Right atrium auricular region (tissue), 2 donors: ENCODE measurements around the gene PAPOLG. TPM values are rescaled to one million over a fixed set of nuclear protein-coding genes. Genes with fewer than 3 reads are reported as not detected.

Experiments used
- DNase-seq: peaks from one replicate; pipeline ENCODE4 v3.0.0-alpha.2; 2019; ENCODE audit warnings: low spot score
- H3K27ac ChIP-seq, 2 donors: fragments of 200-600 bp; sonication (generic); 1 replicate in 1 of 2; 2 replicates in 1 of 2; pipeline ENCODE4 v1.5.1; 2016 to 2019
- H3K27me3 ChIP-seq, 2 donors: fragments of 200-600 bp; sonication (generic); one replicate each; pipeline versions ENCODE4 v1.5.1 to v1.6.0; 2017 to 2019
- H3K36me3 ChIP-seq: fragments of 200-600 bp; sonication (generic); one replicate; pipeline ENCODE4 v1.5.1; 2016
- H3K4me1 ChIP-seq, 2 donors: fragments of 200-600 bp; sonication (generic); one replicate each; pipeline versions ENCODE4 v1.5.1 to v1.6.0; 2017 to 2019
- H3K4me3 ChIP-seq, 2 donors: fragments of 200-600 bp; sonication (generic); 1 replicate in 1 of 2; 2 replicates in 1 of 2; pipeline ENCODE4 v1.5.1; 2017 to 2019; ENCODE audit warnings: mild to moderate bottlenecking in 1 of 2, moderate library complexity in 1 of 2
- H3K9me3 ChIP-seq, 2 donors: fragments of 200-600 bp; sonication (generic); one replicate each; pipeline ENCODE4 v1.5.1; 2019
- total RNA-seq, 2 donors: library from RNA; depleted of rRNA; stranded (reverse); fragments of >200 nt; gene quantifications; one replicate each; pipeline ENCODE4 v1.1.0, GENCODE V29; 2016
- TF ChIP-seq, protein P1 (sequence below), 2 donors: fragments of 200-600 bp; sonication (generic); IDR thresholded peaks; one replicate each; pipeline ENCODE4 v1.5.1; 2019; ENCODE audit warnings: antibody characterized with exemption in 2 of 2

The PAPOLG gene
- total RNA-seq, 2 donors from 2014 or later = 9.4 to 10.6 TPM

DNA sequence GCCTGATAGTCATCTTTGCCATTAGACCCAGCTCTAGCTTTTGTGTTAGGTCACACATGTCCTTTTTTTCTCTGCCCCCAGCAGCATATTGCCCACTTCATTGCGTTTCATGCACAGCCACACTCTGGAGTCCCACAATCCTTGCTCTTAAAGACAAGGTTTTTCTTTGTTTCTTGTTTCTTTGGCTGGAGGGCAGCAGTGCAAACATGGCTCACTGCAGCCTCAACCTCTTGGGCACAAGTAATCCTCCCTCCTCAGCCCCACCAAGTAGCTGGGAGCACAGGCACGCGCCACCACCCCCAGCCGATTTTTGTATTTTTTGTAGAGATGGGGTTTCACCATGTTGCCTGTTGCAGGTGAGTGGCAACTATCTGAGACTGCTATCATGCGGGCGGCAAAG lies 16.9 kb upstream of the PAPOLG start:
- no peaks in the 10 kb centered on the region for H3K36me3 ChIP-seq
- TF ChIP-seq, protein P1, sequence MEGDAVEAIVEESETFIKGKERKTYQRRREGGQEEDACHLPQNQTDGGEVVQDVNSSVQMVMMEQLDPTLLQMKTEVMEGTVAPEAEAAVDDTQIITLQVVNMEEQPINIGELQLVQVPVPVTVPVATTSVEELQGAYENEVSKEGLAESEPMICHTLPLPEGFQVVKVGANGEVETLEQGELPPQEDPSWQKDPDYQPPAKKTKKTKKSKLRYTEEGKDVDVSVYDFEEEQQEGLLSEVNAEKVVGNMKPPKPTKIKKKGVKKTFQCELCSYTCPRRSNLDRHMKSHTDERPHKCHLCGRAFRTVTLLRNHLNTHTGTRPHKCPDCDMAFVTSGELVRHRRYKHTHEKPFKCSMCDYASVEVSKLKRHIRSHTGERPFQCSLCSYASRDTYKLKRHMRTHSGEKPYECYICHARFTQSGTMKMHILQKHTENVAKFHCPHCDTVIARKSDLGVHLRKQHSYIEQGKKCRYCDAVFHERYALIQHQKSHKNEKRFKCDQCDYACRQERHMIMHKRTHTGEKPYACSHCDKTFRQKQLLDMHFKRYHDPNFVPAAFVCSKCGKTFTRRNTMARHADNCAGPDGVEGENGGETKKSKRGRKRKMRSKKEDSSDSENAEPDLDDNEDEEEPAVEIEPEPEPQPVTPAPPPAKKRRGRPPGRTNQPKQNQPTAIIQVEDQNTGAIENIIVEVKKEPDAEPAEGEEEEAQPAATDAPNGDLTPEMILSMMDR (IDR thresholded peaks at IDR 0.05) = no peak
- no peak for DNase-seq
- no peaks in the 10 kb centered on the region for H3K4me1 ChIP-seq
- no peaks in the 10 kb centered on the region for H3K27me3 ChIP-seq
- no peak overlapping the region for H3K27ac ChIP-seq
- H3K4me3 ChIP-seq = no peak overlapping the region
- H3K9me3 ChIP-seq = no peaks in the 10 kb centered on the region

GRCh38 chr2:60741576-60741975 lies 14.5 kb upstream of the PAPOLG start:
- Histone ChIP-seq H3K36me3 (no peaks in the 10 kb centered on the region), H3K4me3 (no peak overlapping the region), H3K4me1 (no peaks in the 10 kb centered on the region), H3K27me3 (no peaks in the 10 kb centered on the region), H3K9me3 (no peaks in the 10 kb centered on the region), H3K27ac (no peak overlapping the region)
- TF ChIP-seq, protein P1 (IDR thresholded peaks at IDR 0.05) = no peak
- no peak for DNase-seq

DNA sequence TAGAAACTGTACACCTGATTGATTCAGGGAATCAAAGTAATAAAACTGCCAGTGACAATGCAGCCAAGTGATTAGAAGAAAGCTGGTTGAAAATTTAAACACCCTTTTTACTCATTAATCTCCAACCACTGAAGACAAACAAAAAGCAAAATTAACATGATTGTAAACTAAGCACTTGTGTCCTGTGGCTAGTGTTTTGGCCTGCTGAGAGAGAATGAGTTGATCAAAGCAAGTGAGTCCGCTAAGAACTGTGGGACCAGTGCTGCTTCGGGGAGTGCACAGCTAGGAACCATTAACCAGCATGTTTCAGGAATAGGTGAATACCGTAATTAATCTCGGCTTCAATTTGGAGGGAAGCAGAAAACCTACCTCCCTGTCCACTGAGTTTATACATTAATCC lies 13.6 kb upstream of the PAPOLG start:
- no peak for DNase-seq
- no peak overlapping the region for H3K27ac ChIP-seq
- no peaks in the 10 kb centered on the region for H3K4me1 ChIP-seq
- H3K36me3 ChIP-seq = no peaks in the 10 kb centered on the region
- H3K27me3 ChIP-seq = no peaks in the 10 kb centered on the region
- H3K9me3 ChIP-seq = no peaks in the 10 kb centered on the region
- TF ChIP-seq, protein P1 (IDR thresholded peaks at IDR 0.05) = no peak
- H3K4me3 ChIP-seq = no peak overlapping the region

DNA sequence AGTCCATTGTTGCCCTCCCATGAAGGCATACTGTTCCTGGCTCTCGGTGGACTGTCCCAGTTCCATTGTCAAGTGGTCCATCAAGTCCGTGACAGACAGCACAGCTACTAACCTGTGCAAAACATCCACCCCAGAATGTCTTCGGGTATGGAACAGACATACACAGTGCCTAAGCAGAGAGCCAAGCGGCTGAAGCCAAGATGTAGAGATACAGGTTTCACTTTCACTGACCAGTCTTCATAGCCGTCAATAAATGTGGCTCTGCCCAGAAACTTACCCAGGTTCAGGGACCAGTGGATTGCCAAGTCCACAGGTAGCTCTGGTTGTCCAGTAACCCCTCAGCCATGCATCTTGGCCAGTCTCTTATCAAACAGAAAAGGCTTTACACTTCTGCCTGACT lies 10.7 kb upstream of the PAPOLG start:
- no peak for DNase-seq
- Histone ChIP-seq H3K4me3 (no peak overlapping the region), H3K4me1 (no peaks in the 10 kb centered on the region), H3K27me3 (no peaks in the 10 kb centered on the region), H3K9me3 (no peaks in the 10 kb centered on the region), H3K27ac (no peak overlapping the region), H3K36me3 (no peaks in the 10 kb centered on the region)
- TF ChIP-seq, protein P1 (IDR thresholded peaks at IDR 0.05) = no peak

DNA sequence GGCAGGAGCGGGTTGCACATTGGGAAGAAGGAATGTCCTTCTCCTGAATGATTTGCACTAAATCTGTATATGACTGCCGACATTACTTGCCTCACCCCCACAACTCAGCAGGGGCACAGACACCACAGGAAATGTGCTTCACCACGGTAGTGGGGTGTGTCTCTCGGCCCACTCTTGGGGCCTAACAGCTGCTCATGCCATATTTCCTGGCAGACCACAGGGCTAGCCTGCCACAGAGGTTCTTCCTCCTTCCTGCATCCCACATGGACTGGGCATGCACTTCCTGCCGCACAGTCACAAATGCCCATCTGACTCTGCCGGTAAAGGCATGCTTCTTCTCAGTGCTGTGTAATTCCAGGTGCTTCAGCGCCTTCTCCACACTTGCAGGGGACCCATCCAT lies 10.3 kb upstream of the PAPOLG start:
- TF ChIP-seq, protein P1 (IDR thresholded peaks at IDR 0.05) = no peak
- Histone ChIP-seq H3K9me3 (no peaks in the 10 kb centered on the region), H3K36me3 (no peaks in the 10 kb centered on the region), H3K4me3 (no peak overlapping the region), H3K4me1 (no peaks in the 10 kb centered on the region), H3K27ac (no peak overlapping the region), H3K27me3 (no peaks in the 10 kb centered on the region)
- no peak for DNase-seq

DNA sequence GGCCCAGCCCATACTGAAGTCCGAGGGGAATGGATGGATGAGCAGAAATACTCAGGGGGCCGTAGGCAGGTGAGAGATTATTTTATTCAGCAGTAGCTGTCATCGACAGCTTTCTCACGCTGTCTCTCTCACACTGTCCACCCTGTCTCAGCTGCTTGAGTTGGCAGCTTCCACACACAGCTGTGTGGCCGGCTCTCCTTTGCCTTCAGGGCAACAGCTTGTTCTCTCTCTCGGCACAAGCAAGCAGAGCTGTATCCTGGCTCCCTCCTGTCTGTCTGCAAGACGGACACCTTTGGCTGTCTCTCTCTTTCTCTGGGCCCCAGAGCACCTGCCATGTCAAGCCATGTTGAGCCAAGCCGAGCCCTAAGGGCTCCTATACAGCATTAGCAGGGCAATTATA lies 9.8 kb upstream of the PAPOLG start:
- no peaks in the 10 kb centered on the region for H3K27me3 ChIP-seq
- DNase-seq = no peak
- no peaks in the 10 kb centered on the region for H3K36me3 ChIP-seq
- H3K27ac ChIP-seq = no peak overlapping the region
- no peaks in the 10 kb centered on the region for H3K4me1 ChIP-seq
- TF ChIP-seq, protein P1 (IDR thresholded peaks at IDR 0.05) = no peak
- H3K4me3 ChIP-seq = no peak overlapping the region
- no peaks in the 10 kb centered on the region for H3K9me3 ChIP-seq
